ENCODE data around the gene ERP29.
A peak's percentile ranks its signal among the peaks of the same experiment; 100 is the strongest.
"Not testable (repeated sequence)": the region's sequence is repeated elsewhere in the genome, so short reads cannot be mapped to it uniquely, and the experiment has no call there.

The ERP29 gene

GRCh38 chr12:112012775-112013600, at the start of gene ERP29, which contains the start of gene TMEM116:
Gene ERP29 (plus strand): TSS chr12:112013426. CDS start chr12:112013466, 40 bp downstream.
Gene TMEM116 (minus strand): TSS chr12:112013165. CDS start chr12:112005270, 7,895 bp downstream.
- DNase-seq (ENCODE audit: low spot score), result peak; percentile 100

GRCh38 chr12:111964935-111965334, 48.3 kb upstream of the ERP29 start:
- no peak for DNase-seq (ENCODE audit: low spot score)

GRCh38 chr12:111971800-111972199, 41.4 kb upstream of the ERP29 start:
- DNase-seq (ENCODE audit: low spot score), result no peak

- DNase-seq (ENCODE audit: low spot score), result no peak
These were observed 37.9 kb upstream of the ERP29 start for GRCh38 chr12:111975161-111975931.

- DNase-seq (ENCODE audit: low spot score), result no peak
These were observed 36.9 kb upstream of the ERP29 start for GRCh38 chr12:111976291-111976690.

- DNase-seq (ENCODE audit: low spot score), result no peak
These were observed 36.4 kb upstream of the ERP29 start for GRCh38 chr12:111976860-111977259.

- DNase-seq (ENCODE audit: low spot score), result no peak
These were observed 34.7 kb upstream of the ERP29 start for GRCh38 chr12:111978545-111978944.

- no peak for DNase-seq (ENCODE audit: low spot score)
These were observed 32.6 kb upstream of the ERP29 start for GRCh38 chr12:111980598-111980997.

GRCh38 chr12:111981987-111982386, 31.2 kb upstream of the ERP29 start:
- DNase-seq (ENCODE audit: low spot score), result no peak

- no peak for DNase-seq (ENCODE audit: low spot score)
These were observed 28.4 kb upstream of the ERP29 start for GRCh38 chr12:111984820-111985219.

GRCh38 chr12:111991535-111991934, 21.7 kb upstream of the ERP29 start:
- no peak for DNase-seq (ENCODE audit: low spot score)

- DNase-seq (ENCODE audit: low spot score), result no peak
These were observed 21.3 kb upstream of the ERP29 start for GRCh38 chr12:111991946-111992345.

GRCh38 chr12:111992464-111992863, 20.8 kb upstream of the ERP29 start:
- DNase-seq (ENCODE audit: low spot score), result no peak

GRCh38 chr12:111993292-111994150, 19.7 kb upstream of the ERP29 start:
- peak; percentile 65 for DNase-seq (ENCODE audit: low spot score)

- peak; percentile 50 for DNase-seq (ENCODE audit: low spot score)
These were observed 18.8 kb upstream of the ERP29 start for GRCh38 chr12:111994211-111995111.

GRCh38 chr12:111995782-111996480, 17.3 kb upstream of the ERP29 start:
- DNase-seq (ENCODE audit: low spot score), result no peak

- no peak for DNase-seq (ENCODE audit: low spot score)
These were observed 15.9 kb upstream of the ERP29 start for GRCh38 chr12:111997300-111997699.

GRCh38 chr12:111998015-111998414, 15.2 kb upstream of the ERP29 start:
- no peak for DNase-seq (ENCODE audit: low spot score)

- not testable (repeated sequence) for DNase-seq (ENCODE audit: low spot score)
These were observed 14.1 kb upstream of the ERP29 start for GRCh38 chr12:111999129-111999528.

GRCh38 chr12:112000820-112001219, 12.4 kb upstream of the ERP29 start:
- DNase-seq (ENCODE audit: low spot score), result no peak

Data from CD4-positive, alpha-beta T cell treated with Interleukin-6 at 100 ng/mL for 8 hours (primary cell).